A549 (cell line): ENCODE results near the gene SAMMSON. TPM values are rescaled to one million over a fixed set of nuclear protein-coding genes. Genes with fewer than 3 reads are reported as not detected.

Experiments used
- ATAC-seq, 2 experiments: fragments of 200-7000 bp in 1 of 2; fragments of >200 bp in 1 of 2; cut with Nextera tagmentation in 1 of 2; cut with Tn5 transposase in 1 of 2; 3 replicates each; pipeline versions ENCODE4 v1.8.0 to v1.9.1; 2018 to 2020; ENCODE audit warnings: mild to moderate bottlenecking in 1 of 2, moderate library complexity in 1 of 2
- CTCF ChIA-PET: fragments of 300-600 bp; sonication (Branson Sonifier 250); formaldehyde crosslinking; extraction: SDS; loops from one replicate; lab custom pipeline; 2021; ENCODE audit warnings: antibody characterized with exemption, inconsistent platforms; lab: Yijun Ruan, JAX
- POLR2A ChIA-PET: fragments of 350-600 bp; formaldehyde crosslinking; extraction: SDS; loops from one replicate; lab custom pipeline; 2021; ENCODE audit warnings: antibody characterized with exemption, inconsistent platforms; lab: Yijun Ruan, JAX
- DNase-seq, 2 experiments: peaks; one replicate each; pipeline versions ENCODE4 v3.0.0 to v3.0.0-alpha.2; 2011 to 2016; ENCODE audit warnings: low read depth in 1 of 2, low spot score in 1 of 2
- FAIRE-seq: peaks from 2 replicates; lab custom pipeline; 2011; peaks lifted over from hg19 to GRCh38; lab: Jason Lieb, UNC
- H3K27ac ChIP-seq, 2 experiments: fragments of >200 bp; sonication (Bioruptor Twin); formaldehyde crosslinking; 3 replicates each; pipeline ENCODE4 v1.5.1; 2016 to 2017
- H3K4me1 ChIP-seq: fragments of >200 bp; sonication (Bioruptor Twin); formaldehyde crosslinking; 3 replicates; pipeline ENCODE4 v1.6.1; 2016
- H3K4me2 ChIP-seq: fragments of >200 bp; sonication (Bioruptor Twin); formaldehyde crosslinking; 3 replicates; pipeline ENCODE4 v1.6.1; 2016
- H3K4me3 ChIP-seq: fragments of >200 bp; sonication (Bioruptor Twin); formaldehyde crosslinking; 3 replicates; pipeline ENCODE4 v1.5.1; 2016
- H3K9me3 ChIP-seq: fragments of >200 bp; sonication (Bioruptor Twin); formaldehyde crosslinking; 3 replicates; pipeline ENCODE4 v1.6.1; 2016
- BHLHE40 ChIP-seq: IDR thresholded peaks from 2 replicates; pipeline ENCODE4 v1.6.1; 2012; ENCODE audit warnings: low read depth, low read length, inconsistent platforms
- CBX8 ChIP-seq: fragments of 200-600 bp; sonication (generic); IDR thresholded peaks from 2 replicates; pipeline ENCODE4 v1.6.1; 2016
- CEBPB ChIP-seq, 2 experiments: fragments of >200 bp in 1 of 2; sonication (Bioruptor Twin) in 1 of 2; formaldehyde crosslinking in 1 of 2; IDR thresholded peaks; 2 replicates each; pipeline ENCODE4 v1.6.1; 2012 to 2016
- EHF ChIP-seq: fragments of 250-450 bp; sonication (Bioruptor Pico); IDR thresholded peaks from 2 replicates; pipeline ENCODE4 v1.5.0; 2020; ENCODE audit warnings: mild to moderate bottlenecking
- EHMT2 ChIP-seq: fragments of 200-600 bp; sonication (generic); IDR thresholded peaks from 2 replicates; pipeline ENCODE4 v1.6.1; 2016; ENCODE audit warnings: antibody characterized with exemption, low read depth, mild to moderate bottlenecking, moderate library complexity
- FOXS1 ChIP-seq: fragments of 250-450 bp; sonication (Bioruptor Pico); IDR thresholded peaks from 2 replicates; pipeline ENCODE4 v1.5.0; 2020; ENCODE audit warnings: mild to moderate bottlenecking, moderate library complexity
- GATA3 ChIP-seq: IDR thresholded peaks from 2 replicates; pipeline ENCODE4 v1.6.1; 2012; ENCODE audit warnings: borderline replicate concordance
- HDAC2 ChIP-seq: fragments of 200-600 bp; sonication (generic); IDR thresholded peaks from 2 replicates; pipeline ENCODE4 v1.6.1; 2016
- HOXA7 ChIP-seq: fragments of 250-450 bp; sonication (Bioruptor Pico); IDR thresholded peaks from 2 replicates; pipeline ENCODE4 v1.5.0; 2020; ENCODE audit warnings: mild to moderate bottlenecking, moderate library complexity
- JUNB ChIP-seq: fragments of >200 bp; sonication (Bioruptor Twin); formaldehyde crosslinking; IDR thresholded peaks from 2 replicates; pipeline ENCODE4 v1.6.1; 2016
- MYC ChIP-seq: IDR thresholded peaks from 2 replicates; pipeline ENCODE4 v1.6.1; 2012; ENCODE audit warnings: mild to moderate bottlenecking, inconsistent platforms, low read length, improper control_type of control experiment, borderline replicate concordance
- RAD21 ChIP-seq, 2 experiments: fragments of >200 bp in 1 of 2; sonication (Bioruptor Twin) in 1 of 2; formaldehyde crosslinking in 1 of 2; IDR thresholded peaks in 1 of 2; conservative IDR thresholded peaks in 1 of 2; 2 replicates in 1 of 2; 3 replicates in 1 of 2; pipeline ENCODE4 v1.6.1; 2012 to 2018; ENCODE audit warnings: inconsistent platforms in 1 of 2
- RARB ChIP-seq: fragments of 250-450 bp; sonication (Bioruptor Pico); IDR thresholded peaks from 2 replicates; pipeline ENCODE4 v1.8.0; 2021; ENCODE audit warnings: mild to moderate bottlenecking, moderate library complexity
- RFX5 ChIP-seq: fragments of 450-650 bp; IDR thresholded peaks from 2 replicates; pipeline ENCODE4 v1.7.1; 2014; ENCODE audit warnings: antibody characterized with exemption, mild to moderate bottlenecking, moderate library complexity
- RNF2 ChIP-seq: fragments of 200-600 bp; sonication (generic); IDR thresholded peaks from 2 replicates; pipeline ENCODE4 v1.6.1; 2016; ENCODE audit warnings: low read depth, mild to moderate bottlenecking, antibody characterized with exemption, moderate library complexity, borderline replicate concordance
- SMC3 ChIP-seq: fragments of >200 bp; sonication (Bioruptor Twin); formaldehyde crosslinking; IDR thresholded peaks from 3 replicates; pipeline ENCODE4 v1.6.1; 2018; ENCODE audit warnings: inconsistent platforms
- TP53 ChIP-seq: fragments of 250-450 bp; sonication (Bioruptor Pico); IDR thresholded peaks from 2 replicates; pipeline ENCODE4 v1.5.0; 2021; ENCODE audit warnings: mild to moderate bottlenecking, moderate library complexity
- ZFP36 ChIP-seq: fragments of 450-650 bp; IDR thresholded peaks from 2 replicates; pipeline ENCODE4 v1.6.1; 2014; ENCODE audit warnings: borderline replicate concordance; ENCODE audit not compliant: partially characterized antibody
- WGBS: methylation state at CpG from one replicate; pipeline ENCODE4 v1.1.6; 2017; ENCODE audit errors: missing lambda C conversion rate; 5-methylcytosine and 5-hydroxymethylcytosine counted together
- polyA plus RNA-seq, 4 experiments: library from polyadenylated mRNA; depleted of rRNA in 3 of 4; stranded (reverse); fragments of >200 nt; fragmentation: RNase III in 1 of 4; extraction: RNeasy Plus Mini Kit Qiagen cat#74134 plus additional on column Dnase treatment in 1 of 4; gene quantifications; 2 replicates in 3 of 4; 3 replicates in 1 of 4; pipeline ENCODE4 v1.2.3, GENCODE V29; 2011 to 2017
- TF ChIP-seq, protein P1 (sequence below): fragments of >200 bp; sonication (Bioruptor Twin); formaldehyde crosslinking; IDR thresholded peaks from 2 replicates; pipeline ENCODE4 v1.6.1; 2016
- TF ChIP-seq, protein P2 (sequence below): IDR thresholded peaks from 2 replicates; pipeline ENCODE4 v1.6.1; 2012
- TF ChIP-seq, protein P3 (sequence below): fragments of 200-600 bp; sonication (generic); IDR thresholded peaks from 2 replicates; pipeline ENCODE4 v1.6.1; 2016; ENCODE audit warnings: antibody characterized with exemption, mild to moderate bottlenecking, moderate library complexity

SAMMSON gene
- polyA plus RNA-seq, 2 of the 4 experiments (the other 2 are of a cell fraction) = not detected

DNA sequence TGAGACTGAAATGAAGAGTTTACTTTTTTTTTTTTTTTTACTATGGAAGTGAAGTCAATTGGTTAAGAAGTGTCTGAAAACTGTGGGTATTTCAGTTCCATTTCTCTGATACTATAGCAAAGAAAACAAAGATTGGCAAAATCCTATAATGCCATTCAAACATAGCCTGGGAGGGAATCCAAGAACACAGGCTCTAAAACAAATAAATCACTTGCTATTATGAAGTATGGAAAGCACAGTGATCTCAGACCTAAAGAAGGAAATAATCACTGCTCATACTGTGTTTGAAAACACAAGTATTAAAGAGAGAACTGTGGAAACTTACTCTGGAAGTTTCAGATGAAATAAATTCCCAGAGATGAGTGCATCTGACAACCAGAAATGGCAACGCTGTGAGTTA, 12.0 kb downstream of the SAMMSON start:
- TF ChIP-seq TP53 (CRISPR knock-in tag) (no peak), RFX5 (no peak), RARB (CRISPR knock-in tag) (no peak), EHMT2 (no peak), RAD21 (conservative IDR thresholded peaks at IDR 0.05 in 1 of 2, IDR thresholded peaks at IDR 0.05 in 1 of 2) (no peak), CBX8 (no peak)
- TF ChIP-seq, protein P1, sequence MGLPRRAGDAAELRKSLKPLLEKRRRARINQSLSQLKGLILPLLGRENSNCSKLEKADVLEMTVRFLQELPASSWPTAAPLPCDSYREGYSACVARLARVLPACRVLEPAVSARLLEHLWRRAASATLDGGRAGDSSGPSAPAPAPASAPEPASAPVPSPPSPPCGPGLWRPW = no peak
- H3K4me2 ChIP-seq = no peak overlapping the region
- ChIA-PET CTCF (interaction anchor here (0.7 to 1.1 kb wide), 3 partner anchors 11 to 723 kb away, joined by 3 to 4 read pairs (median 4); no protein-coding TSS in a partner anchor), POLR2A (no interaction called here)
- WGBS = 13% methylated on average over 1 of the region's 1 CpG
- no peaks in the 10 kb centered on the region for H3K4me1 ChIP-seq
- no peak for DNase-seq
- no peaks in the 10 kb centered on the region; the same call in 2 of the 3 replicates for H3K9me3 ChIP-seq
- H3K27ac ChIP-seq = no peak overlapping the region
- no peak for FAIRE-seq
- H3K4me3 ChIP-seq = no peak overlapping the region
- no peak for ATAC-seq

DNA sequence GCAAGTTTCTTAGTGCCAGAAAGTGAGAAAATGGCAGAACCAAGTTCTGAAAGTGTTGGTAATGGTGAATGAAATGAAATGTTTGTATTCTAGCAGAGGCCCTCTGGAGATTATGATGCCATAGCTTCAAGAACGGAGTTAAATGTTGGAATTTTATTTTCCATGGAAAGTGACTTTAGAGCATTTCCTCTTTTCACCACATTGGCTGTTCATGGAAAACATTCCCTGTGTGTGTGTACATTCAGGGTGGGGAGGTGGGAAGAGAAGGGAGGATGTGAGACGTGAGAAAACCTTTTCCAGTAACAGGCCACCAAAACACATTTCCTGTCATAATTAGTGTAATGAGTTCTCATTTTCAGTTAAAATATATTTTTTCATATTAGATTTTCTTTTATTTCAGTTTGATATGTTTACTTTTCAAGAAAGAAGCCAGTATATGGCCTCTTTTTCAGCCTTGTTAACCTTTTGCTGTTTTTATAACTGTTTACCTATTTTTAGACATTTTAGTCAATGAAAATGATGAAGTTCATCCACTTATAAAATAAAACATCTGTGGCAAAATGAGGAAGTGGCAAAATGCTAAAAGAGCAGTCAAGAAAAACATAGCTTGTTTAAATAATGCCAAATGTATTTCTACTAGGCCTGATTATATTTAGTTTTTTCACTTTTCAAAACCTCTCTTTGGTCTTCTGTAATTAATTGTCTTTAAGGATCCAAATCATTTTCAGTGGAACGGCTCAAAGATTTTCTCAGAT, 21.6 kb downstream of the SAMMSON start:
- FAIRE-seq (no peak), DNase-seq (no peak), ATAC-seq (no peak)
- H3K4me3 ChIP-seq = no peak overlapping the region
- H3K27ac ChIP-seq = no peak overlapping the region
- no peak overlapping the region for H3K4me2 ChIP-seq
- TF ChIP-seq HDAC2 (no peak), MYC (no peak), EHF (CRISPR knock-in tag) (no peak), HOXA7 (CRISPR knock-in tag) (no peak)
- TF ChIP-seq, protein P2, sequence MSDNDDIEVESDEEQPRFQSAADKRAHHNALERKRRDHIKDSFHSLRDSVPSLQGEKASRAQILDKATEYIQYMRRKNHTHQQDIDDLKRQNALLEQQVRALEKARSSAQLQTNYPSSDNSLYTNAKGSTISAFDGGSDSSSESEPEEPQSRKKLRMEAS = no peak
- ChIA-PET POLR2A (no interaction called here), CTCF (interaction anchor here (1.4 kb wide), 1 partner anchor 8 kb away, joined by 3 read pairs; no protein-coding TSS in a partner anchor)
- H3K9me3 ChIP-seq = no peaks in the 10 kb centered on the region; the same call in 2 of the 3 replicates
- no peaks in the 10 kb centered on the region for H3K4me1 ChIP-seq
- WGBS = 63% methylated on average over 3 of the region's 3 CpGs

DNA sequence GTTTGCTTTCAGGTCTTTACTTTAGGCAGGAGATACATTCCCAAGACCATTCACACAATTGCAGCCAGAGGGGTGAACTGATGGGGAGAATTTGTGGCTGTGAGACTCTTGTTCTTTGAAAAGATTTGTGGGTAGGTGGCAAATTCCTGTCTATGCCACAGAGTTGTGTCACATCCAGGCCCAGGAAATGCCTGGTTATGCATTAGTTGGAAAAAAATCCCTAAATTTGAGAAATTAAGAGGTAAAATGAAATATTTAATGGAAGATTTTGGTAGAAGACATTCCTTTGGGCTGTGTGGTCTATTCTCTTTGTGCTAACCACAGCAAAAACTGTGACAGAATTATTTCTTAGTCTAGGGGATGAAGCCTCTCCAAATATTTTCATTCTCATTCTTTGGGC, 28.8 kb downstream of the SAMMSON start:
- H3K4me2 ChIP-seq = no peak overlapping the region
- no peak overlapping the region for H3K4me3 ChIP-seq
- no peaks in the 10 kb centered on the region for H3K4me1 ChIP-seq
- TF ChIP-seq JUNB (no peak), CEBPB (IDR thresholded peaks at IDR 0.05) (no peak), ZFP36 (no peak), RNF2 (no peak), BHLHE40 (no peak), SMC3 (no peak), FOXS1 (CRISPR knock-in tag) (no peak), GATA3 (no peak), HOXA7 (CRISPR knock-in tag) (no peak)
- TF ChIP-seq, protein P3, sequence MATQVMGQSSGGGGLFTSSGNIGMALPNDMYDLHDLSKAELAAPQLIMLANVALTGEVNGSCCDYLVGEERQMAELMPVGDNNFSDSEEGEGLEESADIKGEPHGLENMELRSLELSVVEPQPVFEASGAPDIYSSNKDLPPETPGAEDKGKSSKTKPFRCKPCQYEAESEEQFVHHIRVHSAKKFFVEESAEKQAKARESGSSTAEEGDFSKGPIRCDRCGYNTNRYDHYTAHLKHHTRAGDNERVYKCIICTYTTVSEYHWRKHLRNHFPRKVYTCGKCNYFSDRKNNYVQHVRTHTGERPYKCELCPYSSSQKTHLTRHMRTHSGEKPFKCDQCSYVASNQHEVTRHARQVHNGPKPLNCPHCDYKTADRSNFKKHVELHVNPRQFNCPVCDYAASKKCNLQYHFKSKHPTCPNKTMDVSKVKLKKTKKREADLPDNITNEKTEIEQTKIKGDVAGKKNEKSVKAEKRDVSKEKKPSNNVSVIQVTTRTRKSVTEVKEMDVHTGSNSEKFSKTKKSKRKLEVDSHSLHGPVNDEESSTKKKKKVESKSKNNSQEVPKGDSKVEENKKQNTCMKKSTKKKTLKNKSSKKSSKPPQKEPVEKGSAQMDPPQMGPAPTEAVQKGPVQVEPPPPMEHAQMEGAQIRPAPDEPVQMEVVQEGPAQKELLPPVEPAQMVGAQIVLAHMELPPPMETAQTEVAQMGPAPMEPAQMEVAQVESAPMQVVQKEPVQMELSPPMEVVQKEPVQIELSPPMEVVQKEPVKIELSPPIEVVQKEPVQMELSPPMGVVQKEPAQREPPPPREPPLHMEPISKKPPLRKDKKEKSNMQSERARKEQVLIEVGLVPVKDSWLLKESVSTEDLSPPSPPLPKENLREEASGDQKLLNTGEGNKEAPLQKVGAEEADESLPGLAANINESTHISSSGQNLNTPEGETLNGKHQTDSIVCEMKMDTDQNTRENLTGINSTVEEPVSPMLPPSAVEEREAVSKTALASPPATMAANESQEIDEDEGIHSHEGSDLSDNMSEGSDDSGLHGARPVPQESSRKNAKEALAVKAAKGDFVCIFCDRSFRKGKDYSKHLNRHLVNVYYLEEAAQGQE = no peak
- ChIA-PET POLR2A (no interaction called here), CTCF (no interaction called here)
- no peak for FAIRE-seq
- H3K27ac ChIP-seq = no peak overlapping the region
- no peaks in the 10 kb centered on the region; the same call in 2 of the 3 replicates for H3K9me3 ChIP-seq
- ATAC-seq = no peak
- DNase-seq = no peak
